ENCODE results near the gene NHERF1.

GRCh38 chr17:74756891-74757290 is 8.5 kb downstream of the NHERF1 start:
- TF ChIP-seq CTCF (IDR thresholded peaks at IDR 0.05; ENCODE audit: low read length): no peak
- no peak for TF ChIP-seq EZH2 (IDR thresholded peaks at IDR 0.05; ENCODE audit: borderline replicate concordance, low read length)

Measured in OCI-LY1 (cell line).